Epithelial cell of proximal tubule (primary cell): ENCODE data around the gene RAB33A. TPM values are rescaled to one million over a fixed set of nuclear protein-coding genes. Genes with fewer than 3 reads are reported as not detected.
"Not testable (repeated sequence)": the region's sequence is repeated elsewhere in the genome, so short reads cannot be mapped to it uniquely, and the experiment has no call there.

Experiments used
- DNase-seq: peaks from one replicate; pipeline ENCODE4 v3.0.0-alpha.2; 2011; ENCODE audit warnings: low read depth
- H3K4me3 ChIP-seq: 2 replicates; pipeline ENCODE4 v1.5.1; 2011; ENCODE audit warnings: low read depth, mild to moderate bottlenecking, low read length
- CTCF ChIP-seq: conservative IDR thresholded peaks from 2 replicates; pipeline ENCODE4 v1.5.1; 2012; ENCODE audit warnings: low read depth, mild to moderate bottlenecking, low read length
- total RNA-seq: library from RNA; depleted of rRNA; stranded (reverse); fragments of >200 nt; gene quantifications from 2 replicates; pipeline ENCODE4 v1.2.3, GENCODE V29; 2015

RAB33A gene
- total RNA-seq, 1 donor from 2014 or later: 0.63 TPM

- H3K4me3 ChIP-seq: no peak overlapping the region
- DNase-seq: no peak
- TF ChIP-seq CTCF: no peak
Observed at GRCh38 chrX:130224810-130225209, 53.0 kb downstream of the RAB33A start.

- no peak for DNase-seq
- TF ChIP-seq CTCF: no peak
- H3K4me3 ChIP-seq: no peak overlapping the region
Observed at GRCh38 chrX:130228871-130229270, 57.1 kb downstream of the RAB33A start.

GRCh38 chrX:130231184-130231583 lies 59.4 kb downstream of the RAB33A start:
- DNase-seq, H3K4me3 ChIP-seq: not testable (repeated sequence)

Other genes with a start within 250 kb of the RAB33A start
- 1.6 and 1.7 TPM in 2 replicates for gene BCORL1, start 189.3 kb upstream of the RAB33A start, total RNA-seq
- 19.3 and 28.9 TPM in 2 replicates for gene ELF4, start 61.5 kb upstream of the RAB33A start, total RNA-seq
- gene AIFM1, start 6.1 kb upstream of the RAB33A start, total RNA-seq: 17.1 and 29.8 TPM in 2 replicates
- 2.8 and 5.2 TPM in 2 replicates for gene ZNF280C, start 96.9 kb downstream of the RAB33A start, total RNA-seq
- 9.0 and 15.9 TPM in 2 replicates for gene SLC25A14, start 168.0 kb downstream of the RAB33A start, total RNA-seq
- gene GPR119, start 213.7 kb downstream of the RAB33A start, total RNA-seq: not detected in 2 replicates
- 19.9 and 23.2 TPM in 2 replicates for gene RBMX2, start 230.0 kb downstream of the RAB33A start, total RNA-seq